ENCODE data around the gene LTB4R2. TPM values are rescaled to one million over a fixed set of nuclear protein-coding genes. Genes with fewer than 3 reads are reported as not detected.
"Not testable (repeated sequence)": the region's sequence is repeated elsewhere in the genome, so short reads cannot be mapped to it uniquely, and the experiment has no call there.

The LTB4R2 gene
- total RNA-seq, 4 donors from 2014 or later = 4.4 to 81.5 (median 7.1) TPM

DNA sequence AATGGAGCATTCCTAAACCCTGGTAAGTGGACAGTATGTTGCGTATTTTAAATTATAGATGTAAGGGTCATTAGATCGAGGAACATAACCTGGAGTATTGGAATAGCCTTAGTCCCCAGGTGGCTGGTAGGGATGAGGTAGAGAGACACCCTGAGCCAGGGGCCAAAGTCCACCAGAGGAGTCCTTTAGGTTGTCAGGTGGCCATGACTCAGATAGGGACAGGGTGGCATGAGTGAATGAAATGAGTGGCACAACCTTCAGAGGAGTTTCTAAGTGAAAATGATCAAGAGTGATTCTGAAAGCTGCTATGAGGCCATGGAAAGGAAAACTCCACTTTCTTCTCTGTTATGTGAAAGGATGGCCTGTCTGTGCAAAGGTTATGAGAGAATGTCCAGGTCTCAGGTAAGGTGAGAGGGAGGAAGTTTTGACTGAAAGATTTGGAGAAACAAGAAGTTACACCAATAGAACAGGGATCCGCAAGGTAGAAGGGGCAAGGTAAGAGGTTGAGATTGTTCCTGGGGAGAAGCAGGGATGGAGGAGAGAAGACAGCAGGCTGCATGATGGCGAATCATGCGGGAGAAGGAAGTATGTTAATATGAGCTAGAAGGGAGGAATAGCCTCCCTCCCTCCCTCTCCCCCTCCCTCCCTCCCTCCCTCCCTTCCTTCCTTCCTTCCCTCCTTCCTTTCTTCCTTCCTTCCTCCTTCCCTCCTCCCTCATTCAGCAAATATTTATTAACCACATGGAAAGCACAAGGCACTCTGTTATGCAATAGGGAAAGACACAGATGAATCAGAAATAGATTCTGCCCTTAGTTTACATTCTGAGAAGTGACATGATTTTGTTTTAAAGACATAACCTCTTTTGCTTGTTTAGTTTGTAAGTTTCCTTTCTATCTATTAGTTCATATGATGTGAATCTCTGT lies 43.9 kb downstream of the LTB4R2 start:
- Histone ChIP-seq H3K9me3 (no peaks in the 10 kb centered on the region), H3K27ac (peak overlapping the region in 3 of 4 donors; percentile 50 to 62 (median 61)), H3K4me3 (no peak overlapping the region), H3K4me1 (peaks cover 0 to 15% (median 0%) of the 10 kb centered on the region in 4 donors), H3K36me3 (no peaks in the 10 kb centered on the region), H3K27me3 (peaks cover 4% of the 10 kb centered on the region)
- DNase-seq = peak; percentile 65
- in situ Hi-C loops (cut with MboI; ENCODE audit: low pct_ligation_motif_present in 1 of 4, low pct_unique_long_range_greater_than_20kb in 1 of 4, low sequenced_read_pairs in 3 of 4) (no loop called here), intact Hi-C loops (cut with DNase I; ENCODE audit: low total_unique reads) (no loop called here)
- TF ChIP-seq POLR2A (IDR thresholded peaks at IDR 0.05) (no peak), EP300 (IDR thresholded peaks at IDR 0.05; ENCODE audit: low read depth) (no peak), POLR2AphosphoS5 (IDR thresholded peaks at IDR 0.05) (peak in 1 of 3 donors; percentile 23)
- TF ChIP-seq, protein P1, sequence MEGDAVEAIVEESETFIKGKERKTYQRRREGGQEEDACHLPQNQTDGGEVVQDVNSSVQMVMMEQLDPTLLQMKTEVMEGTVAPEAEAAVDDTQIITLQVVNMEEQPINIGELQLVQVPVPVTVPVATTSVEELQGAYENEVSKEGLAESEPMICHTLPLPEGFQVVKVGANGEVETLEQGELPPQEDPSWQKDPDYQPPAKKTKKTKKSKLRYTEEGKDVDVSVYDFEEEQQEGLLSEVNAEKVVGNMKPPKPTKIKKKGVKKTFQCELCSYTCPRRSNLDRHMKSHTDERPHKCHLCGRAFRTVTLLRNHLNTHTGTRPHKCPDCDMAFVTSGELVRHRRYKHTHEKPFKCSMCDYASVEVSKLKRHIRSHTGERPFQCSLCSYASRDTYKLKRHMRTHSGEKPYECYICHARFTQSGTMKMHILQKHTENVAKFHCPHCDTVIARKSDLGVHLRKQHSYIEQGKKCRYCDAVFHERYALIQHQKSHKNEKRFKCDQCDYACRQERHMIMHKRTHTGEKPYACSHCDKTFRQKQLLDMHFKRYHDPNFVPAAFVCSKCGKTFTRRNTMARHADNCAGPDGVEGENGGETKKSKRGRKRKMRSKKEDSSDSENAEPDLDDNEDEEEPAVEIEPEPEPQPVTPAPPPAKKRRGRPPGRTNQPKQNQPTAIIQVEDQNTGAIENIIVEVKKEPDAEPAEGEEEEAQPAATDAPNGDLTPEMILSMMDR (IDR thresholded peaks at IDR 0.05) = no peak
- 70 to 86% methylated on average over 3 to 5 of the region's 5 CpGs for WGBS, 2 donors (ENCODE audit: low coverage in 1 of 2)

DNA sequence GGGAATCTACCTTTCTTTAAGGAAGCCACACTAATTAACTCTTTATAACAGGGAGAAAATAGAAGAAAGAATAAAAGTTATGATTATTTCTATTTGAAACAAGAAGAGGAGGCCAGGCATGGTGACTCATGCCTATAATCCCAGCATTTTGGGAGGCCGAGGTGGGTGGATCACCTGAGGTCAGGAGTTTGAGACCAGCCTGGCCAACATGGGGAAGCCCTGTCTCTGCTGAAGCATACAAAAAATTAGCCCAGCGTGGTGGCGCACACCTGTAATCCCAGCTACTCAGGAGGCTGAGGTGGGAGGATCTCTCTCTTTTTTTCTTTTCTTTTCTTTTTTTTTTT lies 44.5 kb downstream of the LTB4R2 start:
- DNase-seq; in situ Hi-C loops (cut with MboI; ENCODE audit: low pct_ligation_motif_present in 1 of 4, low pct_unique_long_range_greater_than_20kb in 1 of 4, low sequenced_read_pairs in 3 of 4); H3K9me3 ChIP-seq; H3K36me3 ChIP-seq; intact Hi-C loops (cut with DNase I; ENCODE audit: low total_unique reads); H3K27me3 ChIP-seq; H3K4me3 ChIP-seq: not testable (repeated sequence)
- 82 to 89% methylated on average over 3 of the region's 3 CpGs for WGBS, 2 donors (ENCODE audit: low coverage in 1 of 2)
- H3K4me1 ChIP-seq = peaks cover 0 to 15% (median 0%) of the 10 kb centered on the region in 4 donors
- peak overlapping the region in 3 of 4 donors; percentile 50 to 61 (median 52) for H3K27ac ChIP-seq

DNA sequence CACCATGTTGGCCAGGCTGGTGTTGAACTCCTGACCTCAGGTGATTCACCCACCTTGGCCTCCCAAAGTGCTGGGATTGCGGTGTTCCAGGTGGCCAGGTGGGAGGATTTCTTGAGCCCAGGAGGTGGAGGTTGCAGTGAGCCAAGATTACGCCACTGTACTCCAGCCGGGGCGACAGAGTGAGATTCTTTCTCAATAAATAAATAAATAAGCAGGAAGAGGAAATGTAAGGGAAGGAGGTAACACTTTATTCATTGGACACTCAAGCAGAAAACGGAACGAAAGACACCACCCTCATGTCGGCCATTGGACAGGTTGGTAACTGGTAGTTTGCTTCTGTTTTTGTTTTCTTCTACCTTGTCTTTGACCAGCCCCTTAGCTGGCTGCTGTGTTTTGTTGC lies 45.1 kb downstream of the LTB4R2 start:
- Histone ChIP-seq H3K4me3 (no peak overlapping the region), H3K4me1 (peaks cover 0 to 15% (median 0%) of the 10 kb centered on the region in 4 donors), H3K27ac (peak overlapping the region in 1 of 4 donors; percentile 52), H3K36me3 (no peaks in the 10 kb centered on the region), H3K27me3 (peaks cover under 1% of the 10 kb centered on the region), H3K9me3 (no peaks in the 10 kb centered on the region)
- TF ChIP-seq EP300 (IDR thresholded peaks at IDR 0.05; ENCODE audit: low read depth) = no peak
- TF ChIP-seq, protein P1 (IDR thresholded peaks at IDR 0.05) = no peak
- no peak for TF ChIP-seq POLR2A (IDR thresholded peaks at IDR 0.05)
- no peak for TF ChIP-seq POLR2AphosphoS5 (IDR thresholded peaks at IDR 0.05)
- 83 to 92% methylated on average over 6 to 7 of the region's 7 CpGs for WGBS, 2 donors (ENCODE audit: low coverage in 1 of 2)
- in situ Hi-C loops (cut with MboI; ENCODE audit: low pct_ligation_motif_present in 1 of 4, low pct_unique_long_range_greater_than_20kb in 1 of 4, low sequenced_read_pairs in 3 of 4) = no loop called here
- no peak for DNase-seq
- intact Hi-C loops (cut with DNase I; ENCODE audit: low total_unique reads) = no loop called here

DNA sequence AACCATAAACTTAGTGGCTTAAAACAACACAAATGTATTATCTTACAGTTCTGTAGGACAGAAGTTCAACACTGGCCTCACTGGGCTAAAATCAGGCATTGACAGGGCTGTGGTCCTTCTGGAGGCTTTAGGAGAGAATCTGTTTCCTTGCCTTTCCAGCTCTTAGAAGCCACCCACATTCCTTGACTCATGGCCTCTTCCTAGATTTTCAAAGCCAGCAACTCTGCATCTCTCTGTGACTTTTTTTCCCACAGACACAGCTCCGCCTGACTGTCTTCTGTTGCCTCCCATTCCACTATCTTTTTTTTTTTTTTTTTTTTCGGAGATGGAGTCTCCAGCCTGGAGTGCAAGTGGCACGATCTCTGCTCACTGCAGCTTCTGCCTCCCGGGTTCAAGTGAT lies 46.3 kb downstream of the LTB4R2 start:
- no peak for DNase-seq
- TF ChIP-seq EP300 (IDR thresholded peaks at IDR 0.05; ENCODE audit: low read depth) = no peak
- no peak for TF ChIP-seq POLR2A (IDR thresholded peaks at IDR 0.05)
- TF ChIP-seq, protein P1 (IDR thresholded peaks at IDR 0.05) = no peak
- TF ChIP-seq POLR2AphosphoS5 (IDR thresholded peaks at IDR 0.05) = no peak
- 78 to 100% methylated on average over 1 to 4 of the region's 4 CpGs for WGBS, 2 donors (ENCODE audit: low coverage in 1 of 2)
- intact Hi-C loops (cut with DNase I; ENCODE audit: low total_unique reads) (no loop called here), in situ Hi-C loops (cut with MboI; ENCODE audit: low pct_ligation_motif_present in 1 of 4, low pct_unique_long_range_greater_than_20kb in 1 of 4, low sequenced_read_pairs in 3 of 4) (no loop called here)
- Histone ChIP-seq H3K27ac (no peak overlapping the region), H3K36me3 (no peaks in the 10 kb centered on the region), H3K9me3 (no peaks in the 10 kb centered on the region), H3K4me1 (peaks cover 0 to 15% (median 0%) of the 10 kb centered on the region in 4 donors), H3K4me3 (no peak overlapping the region), H3K27me3 (no peaks in the 10 kb centered on the region)
